AG04450 (cell line): ENCODE data around the gene WHRN. TPM values are rescaled to one million over a fixed set of nuclear protein-coding genes. Genes with fewer than 3 reads are reported as not detected.

ENCODE experiments used
- CTCF ChIA-PET: fragments of 300-600, 350-600 bp; formaldehyde crosslinking; extraction: SDS; loops from one replicate; lab custom pipeline; 2022; ENCODE audit warnings: antibody characterized with exemption, inconsistent platforms; lab: Charles Lee
- POLR2A ChIA-PET: fragments of 350-600 bp; formaldehyde crosslinking; extraction: SDS; loops from one replicate; lab custom pipeline; 2021; ENCODE audit warnings: antibody characterized with exemption, inconsistent platforms; lab: Yijun Ruan, JAX
- DNase-seq: peaks from one replicate; pipeline ENCODE4 v3.0.0-alpha.2; 2011; ENCODE audit warnings: low read depth, low spot score
- H3K27ac ChIP-seq: one replicate; pipeline ENCODE4 v1.5.1; 2012; ENCODE audit warnings: low read depth, low read length, control low read depth
- H3K27me3 ChIP-seq: one replicate; pipeline ENCODE4 v1.6.0; 2012; ENCODE audit warnings: low read length; ENCODE audit not compliant: control insufficient read depth, insufficient read depth
- H3K4me3 ChIP-seq: 2 replicates; pipeline ENCODE4 v1.5.1; 2011; ENCODE audit warnings: mild to moderate bottlenecking, low read depth, low read length, control low read depth
- H3K9me3 ChIP-seq: 2 replicates; pipeline ENCODE4 v1.5.1; 2012; ENCODE audit warnings: low read length; ENCODE audit not compliant: control insufficient read depth, insufficient read depth
- CTCF ChIP-seq: IDR thresholded peaks from 2 replicates; pipeline ENCODE4 v1.5.1; 2011; ENCODE audit warnings: low read depth, low read length, control low read depth, inconsistent platforms
- polyA plus RNA-seq: library from polyadenylated mRNA; depleted of rRNA; stranded (reverse); fragments of >200 nt; gene quantifications from 2 replicates; pipeline ENCODE4 v1.2.3, GENCODE V29; 2011

Gene WHRN
- polyA plus RNA-seq, 1 experiment: 1.1 TPM

GRCh38 chr9:114407889-114408288 is 97.4 kb downstream of the WHRN start:
- no peak overlapping the region for H3K4me3 ChIP-seq
- CTCF ChIA-PET: interaction anchor here (0.9 to 5.5 kb wide), 6 partner anchors 10 to 607 kb away, joined by 5 to 177 read pairs (median 10); no protein-coding TSS in a partner anchor
- no peak overlapping the region for H3K27ac ChIP-seq
- TF ChIP-seq CTCF: no peak
- H3K9me3 ChIP-seq: no peaks in the 10 kb centered on the region
- no peak for DNase-seq
- H3K27me3 ChIP-seq: no peaks in the 10 kb centered on the region
- POLR2A ChIA-PET: no interaction called here

- Histone ChIP-seq H3K27ac (no peak overlapping the region), H3K4me3 (no peak overlapping the region), H3K27me3 (no peaks in the 10 kb centered on the region), H3K9me3 (no peaks in the 10 kb centered on the region)
- ChIA-PET POLR2A (interaction anchor here (0.5 kb wide), 1 partner anchor 1945 kb away, joined by 4 read pairs; no protein-coding TSS in a partner anchor), CTCF (interaction anchor here (0.6 to 5.5 kb wide), 32 partner anchors 8 to 1849 kb away, joined by 3 to 177 read pairs (median 5); partner anchors contain the start of gene TEX53)
- no peak for DNase-seq
- TF ChIP-seq CTCF: no peak
These were observed 98.8 kb downstream of the WHRN start for GRCh38 chr9:114406441-114406840.

- no peak for DNase-seq
- H3K9me3 ChIP-seq: no peaks in the 10 kb centered on the region
- CTCF ChIA-PET: interaction anchor here (0.6 to 5.5 kb wide), 60 partner anchors 9 to 1850 kb away, joined by 3 to 177 read pairs (median 4); partner anchors contain the start of genes AKNA, ATP6V1G1 and TEX53
- no peak overlapping the region for H3K27ac ChIP-seq
- H3K4me3 ChIP-seq: no peak overlapping the region
- peak; percentile 87 for TF ChIP-seq CTCF
- H3K27me3 ChIP-seq: no peaks in the 10 kb centered on the region
- POLR2A ChIA-PET: interaction anchor here (1.3 kb wide), 1 partner anchor 248 kb away, joined by 4 read pairs; no protein-coding TSS in a partner anchor
These were observed 99.8 kb downstream of the WHRN start for GRCh38 chr9:114405294-114406034.

- Histone ChIP-seq H3K27ac (peak overlapping the region; percentile 11), H3K9me3 (no peaks in the 10 kb centered on the region), H3K27me3 (no peaks in the 10 kb centered on the region), H3K4me3 (no peak overlapping the region)
- CTCF ChIA-PET: interaction anchor here (0.6 to 5.5 kb wide), 16 partner anchors 8 to 899 kb away, joined by 3 to 177 read pairs (median 9); no protein-coding TSS in a partner anchor
- no peak for TF ChIP-seq CTCF
- no peak for DNase-seq
- POLR2A ChIA-PET: interaction anchor here (0.7 kb wide), 1 partner anchor 593 kb away, joined by 6 read pairs; no protein-coding TSS in a partner anchor
These were observed 100.7 kb downstream of the WHRN start for GRCh38 chr9:114404531-114404930.
